HFF-Myc (cell line): ENCODE results near the gene INF2.
A peak's percentile ranks its signal among the peaks of the same experiment; 100 is the strongest.

Experiments
- DNase-seq: peaks from one replicate; pipeline ENCODE4 v3.0.0-alpha.2; 2011; ENCODE audit warnings: low read depth; ENCODE audit errors: extremely low read depth
- H3K4me3 ChIP-seq: replicated peaks from 2 replicates; pipeline ENCODE4 v1.5.1; 2011; ENCODE audit warnings: low read depth, mild to moderate bottlenecking, control low read depth, low read length
- TF ChIP-seq, protein P1 (sequence below): IDR thresholded peaks from 2 replicates; pipeline ENCODE4 v1.5.1; 2012; ENCODE audit warnings: mild to moderate bottlenecking, low read depth, low read length, control low read depth; ENCODE audit errors: missing control alignments

INF2 gene

DNA sequence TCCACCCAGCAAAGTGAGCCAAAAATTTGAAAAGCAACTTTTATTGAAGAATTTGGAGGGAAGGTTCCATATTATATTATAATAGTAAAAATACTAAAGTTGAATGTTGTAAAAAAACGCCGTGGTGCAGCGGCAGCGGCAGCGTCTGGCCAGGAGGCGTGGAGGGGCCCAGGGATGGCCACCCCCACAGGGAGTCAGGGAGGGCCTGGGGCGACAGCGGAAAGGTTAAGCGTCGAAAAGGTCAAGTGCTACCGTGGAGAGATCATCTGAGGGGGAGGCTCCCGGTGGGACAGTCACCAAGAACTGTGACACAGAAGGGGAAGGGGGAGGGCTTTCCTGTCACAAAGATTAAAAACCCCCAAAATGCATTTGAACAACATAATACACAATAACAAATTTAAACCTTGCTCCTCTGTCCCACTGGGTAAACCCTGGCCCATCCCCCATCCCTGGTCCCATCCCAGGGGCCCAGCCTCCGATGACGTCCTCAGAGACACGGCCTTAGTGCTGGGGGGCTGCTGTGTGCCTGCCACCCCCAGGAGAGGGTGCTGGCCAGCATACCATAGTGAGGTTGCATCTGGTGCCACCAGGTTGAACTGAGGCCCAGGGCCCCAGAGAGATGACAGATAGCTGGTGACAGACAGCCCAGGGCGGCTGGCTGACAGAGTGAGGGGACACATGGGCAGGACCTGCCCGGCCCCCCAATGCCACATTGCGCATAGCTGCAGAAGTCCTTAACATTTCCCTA is 80.1 kb downstream of the INF2 start:
- H3K4me3 ChIP-seq = no peak overlapping the region
- TF ChIP-seq, protein P1, sequence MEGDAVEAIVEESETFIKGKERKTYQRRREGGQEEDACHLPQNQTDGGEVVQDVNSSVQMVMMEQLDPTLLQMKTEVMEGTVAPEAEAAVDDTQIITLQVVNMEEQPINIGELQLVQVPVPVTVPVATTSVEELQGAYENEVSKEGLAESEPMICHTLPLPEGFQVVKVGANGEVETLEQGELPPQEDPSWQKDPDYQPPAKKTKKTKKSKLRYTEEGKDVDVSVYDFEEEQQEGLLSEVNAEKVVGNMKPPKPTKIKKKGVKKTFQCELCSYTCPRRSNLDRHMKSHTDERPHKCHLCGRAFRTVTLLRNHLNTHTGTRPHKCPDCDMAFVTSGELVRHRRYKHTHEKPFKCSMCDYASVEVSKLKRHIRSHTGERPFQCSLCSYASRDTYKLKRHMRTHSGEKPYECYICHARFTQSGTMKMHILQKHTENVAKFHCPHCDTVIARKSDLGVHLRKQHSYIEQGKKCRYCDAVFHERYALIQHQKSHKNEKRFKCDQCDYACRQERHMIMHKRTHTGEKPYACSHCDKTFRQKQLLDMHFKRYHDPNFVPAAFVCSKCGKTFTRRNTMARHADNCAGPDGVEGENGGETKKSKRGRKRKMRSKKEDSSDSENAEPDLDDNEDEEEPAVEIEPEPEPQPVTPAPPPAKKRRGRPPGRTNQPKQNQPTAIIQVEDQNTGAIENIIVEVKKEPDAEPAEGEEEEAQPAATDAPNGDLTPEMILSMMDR = no peak
- no peak for DNase-seq

DNA sequence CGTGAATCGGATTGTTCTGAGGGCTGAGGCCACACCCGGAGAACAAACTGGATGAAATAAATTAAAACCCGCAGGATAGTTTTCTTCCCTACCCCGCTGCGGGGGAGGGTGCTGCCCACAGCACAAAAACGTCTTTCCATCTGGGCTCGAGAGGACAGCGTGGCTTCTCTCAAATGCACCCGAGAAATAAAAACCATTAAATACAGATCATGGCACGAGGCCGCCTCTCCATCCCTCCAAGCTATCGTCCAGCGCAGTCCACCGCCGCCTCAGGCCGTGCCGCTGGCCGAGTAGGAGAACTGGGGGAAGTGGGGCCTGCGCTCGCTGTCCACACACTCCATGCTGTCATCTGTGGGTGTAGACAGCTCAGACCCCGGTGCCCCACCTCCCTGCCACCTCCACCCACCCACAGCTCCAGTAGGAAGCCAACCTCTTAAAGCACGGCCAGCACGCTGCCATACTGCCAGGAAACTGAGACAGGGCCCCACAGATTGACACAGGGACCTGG is 80.7 kb downstream of the INF2 start:
- no peak overlapping the region for H3K4me3 ChIP-seq
- TF ChIP-seq, protein P1 = no peak
- DNase-seq = no peak

DNA sequence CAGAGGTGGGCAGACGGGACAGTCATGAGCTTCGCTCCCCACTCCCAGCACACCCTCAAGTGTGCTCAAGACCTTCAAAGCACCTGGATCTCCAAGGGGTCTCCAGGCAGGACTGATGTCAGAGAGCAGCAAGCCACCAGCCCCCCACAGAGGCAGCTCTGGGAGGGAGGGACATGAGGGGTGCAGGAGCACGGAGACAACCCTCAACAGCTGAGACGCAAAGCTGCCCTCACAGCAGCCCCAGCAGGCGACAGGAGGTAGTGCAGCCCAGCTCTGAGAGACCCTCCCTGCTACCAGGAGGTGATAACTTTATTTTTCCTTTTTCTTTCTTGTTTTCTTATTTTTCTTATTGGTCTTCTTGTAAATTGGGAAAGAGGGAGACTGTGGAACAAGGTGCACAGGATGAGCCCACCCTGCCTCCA is 81.4 kb downstream of the INF2 start:
- DNase-seq = no peak
- TF ChIP-seq, protein P1 = peak; percentile 76
- no peak overlapping the region for H3K4me3 ChIP-seq

DNA sequence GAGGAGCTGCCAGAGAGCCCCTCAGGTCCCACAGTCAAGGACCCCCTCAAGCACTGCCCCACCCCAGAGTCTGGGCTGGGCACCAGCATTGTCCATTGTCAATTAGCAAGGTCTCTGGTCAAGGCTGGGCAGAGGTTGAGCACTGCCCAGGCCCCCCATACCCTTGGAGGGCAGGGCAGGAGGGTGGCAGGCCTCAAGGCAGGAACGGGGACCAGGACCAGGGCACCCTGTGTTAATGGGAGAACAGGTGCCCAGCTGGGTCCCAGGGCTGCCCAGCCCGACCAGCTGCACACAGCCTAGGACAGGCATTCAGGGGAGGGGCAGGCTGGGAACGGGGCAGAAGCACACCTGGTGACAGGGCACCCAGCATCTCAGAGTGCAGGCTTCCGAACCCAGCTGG is 82.0 kb downstream of the INF2 start:
- DNase-seq = no peak

More for the DNA sequence above, 82.0 kb downstream of the INF2 start:
- TF ChIP-seq, protein P1 = no peak
- no peak overlapping the region for H3K4me3 ChIP-seq
